OCI-LY1 (cell line): ENCODE measurements around the gene CASP3.

ENCODE experiments used
- H2AFZ ChIP-seq: fragments of 200-600 bp; sonication (generic), shearing (Covaris generic); 2 replicates; pipeline ENCODE4 v1.6.0; 2014; ENCODE audit warnings: antibody characterized with exemption, mild to moderate bottlenecking, low read length
- H3F3A ChIP-seq: fragments of 200-600 bp; sonication (generic), shearing (Covaris generic); 2 replicates; pipeline ENCODE4 v1.6.0; 2014; ENCODE audit warnings: mild to moderate bottlenecking, antibody characterized with exemption, low read length, moderate library complexity; ENCODE audit not compliant: insufficient read depth
- H3K27ac ChIP-seq: fragments of 200-600 bp; sonication (generic); 2 replicates; pipeline ENCODE4 v1.5.1; 2014; ENCODE audit warnings: low read length, mixed run types, mild to moderate bottlenecking, low read depth; ENCODE audit not compliant: poor library complexity, severe bottlenecking
- H3K27me3 ChIP-seq: fragments of 200-600 bp; sonication (generic); 2 replicates; pipeline ENCODE4 v1.6.0; 2014; ENCODE audit warnings: antibody characterized with exemption, mild to moderate bottlenecking, low read length, moderate library complexity; ENCODE audit not compliant: insufficient read depth
- H3K36me3 ChIP-seq: fragments of 200-600 bp; sonication (generic); 2 replicates; pipeline ENCODE4 v1.6.1; 2014; ENCODE audit warnings: mild to moderate bottlenecking, antibody characterized with exemption, low read length, moderate library complexity, mixed read lengths; ENCODE audit not compliant: insufficient read depth
- H3K4me1 ChIP-seq: fragments of 200-600 bp; sonication (generic); 2 replicates; pipeline ENCODE4 v1.5.1; 2014; ENCODE audit warnings: mild to moderate bottlenecking, low read length, moderate library complexity; ENCODE audit not compliant: insufficient read depth, severe bottlenecking
- H3K4me2 ChIP-seq: fragments of 200-600 bp; sonication (generic), shearing (Covaris generic); 2 replicates; pipeline ENCODE4 v1.6.1; 2014; ENCODE audit warnings: low read length
- H3K4me3 ChIP-seq: fragments of 200-600 bp; sonication (generic); 2 replicates; pipeline ENCODE4 v1.5.1; 2014; ENCODE audit warnings: low read length, low read depth, mild to moderate bottlenecking, mixed read lengths; ENCODE audit not compliant: poor library complexity, severe bottlenecking
- H3K79me2 ChIP-seq: fragments of 200-600 bp; shearing (Covaris generic); 2 replicates; pipeline ENCODE4 v1.6.1; 2016; ENCODE audit warnings: mixed run types, low read length, mixed read lengths; ENCODE audit not compliant: insufficient read depth
- H3K9ac ChIP-seq: fragments of 200-600 bp; sonication (generic), shearing (Covaris generic); 2 replicates; pipeline ENCODE4 v1.6.1; 2014; ENCODE audit warnings: mild to moderate bottlenecking, low read length, mixed read lengths
- H3K9me2 ChIP-seq: fragments of 200-600 bp; sonication (generic), shearing (Covaris generic); 2 replicates; pipeline ENCODE4 v1.6.1; 2014; ENCODE audit warnings: low read depth, mild to moderate bottlenecking, low read length, mixed read lengths
- H3K9me3 ChIP-seq: fragments of 200-600 bp; shearing (Covaris generic); 2 replicates; pipeline ENCODE4 v1.6.1; 2014; ENCODE audit warnings: low read length, mixed read lengths
- H4K20me1 ChIP-seq: fragments of 200-600 bp; sonication (generic), shearing (Covaris generic); 2 replicates; pipeline ENCODE4 v1.6.0; 2016; ENCODE audit warnings: mild to moderate bottlenecking, low read length; ENCODE audit not compliant: insufficient read depth
- CTCF ChIP-seq: fragments of 200-600 bp; sonication (generic), shearing (Covaris generic); IDR thresholded peaks from 2 replicates; pipeline ENCODE4 v1.5.1; 2017; ENCODE audit warnings: mild to moderate bottlenecking, antibody characterized with exemption, low read length, moderate library complexity, mixed read lengths
- EZH2 ChIP-seq: fragments of 200-600 bp; sonication (generic), shearing (Covaris generic); IDR thresholded peaks from 2 replicates; pipeline ENCODE4 v1.8.0; 2017; ENCODE audit warnings: borderline replicate concordance, mixed run types, mild to moderate bottlenecking, antibody characterized with exemption, low read length, moderate library complexity, mixed read lengths

Gene CASP3

GRCh38 chr4:184651899-184652298, 2.7 kb upstream of the CASP3 start:
- no peaks in the 10 kb centered on the region for H3K9me3 ChIP-seq
- H3K79me2 ChIP-seq, result peaks cover 18% of the 10 kb centered on the region
- H2AFZ ChIP-seq, result no peak overlapping the region
- peaks cover 10% of the 10 kb centered on the region for H3K36me3 ChIP-seq
- H4K20me1 ChIP-seq, result no peaks in the 10 kb centered on the region
- H3K9me2 ChIP-seq, result no peaks in the 10 kb centered on the region
- H3K4me2 ChIP-seq, result no peak overlapping the region
- H3K4me3 ChIP-seq, result no peak overlapping the region
- no peak overlapping the region for H3K27ac ChIP-seq
- H3K9ac ChIP-seq, result no peak overlapping the region
- no peaks in the 10 kb centered on the region for H3F3A ChIP-seq
- no peaks in the 10 kb centered on the region for H3K27me3 ChIP-seq
- TF ChIP-seq CTCF (no peak), EZH2 (no peak)
- peaks cover 23% of the 10 kb centered on the region for H3K4me1 ChIP-seq

DNA sequence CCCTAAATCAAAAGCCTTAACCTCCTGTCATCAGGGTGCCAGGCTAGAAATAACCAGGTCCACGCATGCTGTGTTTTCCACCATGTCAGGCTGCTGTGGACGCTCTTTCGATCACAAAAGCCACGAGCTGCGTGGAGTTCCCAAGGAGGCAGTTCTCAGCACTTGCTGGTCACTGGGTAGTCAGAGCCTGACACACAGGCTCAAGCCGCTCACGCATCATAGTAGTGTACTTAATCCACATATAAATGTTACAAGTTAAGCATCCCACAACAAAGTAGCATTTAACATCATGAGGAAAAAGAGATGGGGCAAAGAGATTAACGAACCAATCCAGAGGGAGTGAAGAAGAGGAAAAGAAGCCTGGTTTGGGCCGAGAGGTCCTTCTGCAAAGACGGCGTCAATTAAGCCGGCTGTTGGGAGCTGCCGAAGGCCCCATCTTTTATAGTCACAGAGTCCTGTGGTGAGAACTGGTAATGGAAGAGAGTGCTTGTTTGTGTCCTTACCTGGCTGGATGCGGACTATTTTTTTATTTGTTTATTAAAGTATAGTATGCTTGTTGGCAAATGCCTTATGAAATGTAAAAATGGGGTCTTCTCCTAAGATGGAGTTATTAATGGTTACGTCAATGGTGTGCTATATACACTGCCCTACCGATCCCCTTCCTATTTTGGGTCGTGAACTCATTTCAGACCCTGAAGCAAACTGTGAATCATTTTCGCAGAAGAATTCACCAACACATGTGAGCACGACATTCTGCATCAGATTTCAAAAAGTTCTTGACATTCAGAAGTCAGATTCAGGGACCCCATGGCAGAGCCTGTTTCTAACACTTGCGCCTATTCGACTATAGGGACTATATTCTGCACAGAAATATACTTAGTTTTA, 966 bp upstream of the CASP3 start:
- peak overlapping the region; percentile 99 for H3K4me2 ChIP-seq
- H3K9ac ChIP-seq, result peak overlapping the region; percentile 95
- no peaks in the 10 kb centered on the region for H3F3A ChIP-seq
- peaks cover 40% of the 10 kb centered on the region for H3K4me1 ChIP-seq
- no peaks in the 10 kb centered on the region for H3K9me3 ChIP-seq
- TF ChIP-seq CTCF, result no peak
- no peaks in the 10 kb centered on the region for H4K20me1 ChIP-seq
- H3K36me3 ChIP-seq, result peaks cover 20% of the 10 kb centered on the region
- no peak overlapping the region for H2AFZ ChIP-seq
- H3K9me2 ChIP-seq, result no peaks in the 10 kb centered on the region
- H3K79me2 ChIP-seq, result peaks cover 35% of the 10 kb centered on the region
- H3K27ac ChIP-seq, result peak overlapping the region; percentile 68
- H3K27me3 ChIP-seq, result no peaks in the 10 kb centered on the region
- peak overlapping the region; percentile 84 for H3K4me3 ChIP-seq

- no peak overlapping the region for H2AFZ ChIP-seq
- H3K4me1 ChIP-seq, result peaks cover 44% of the 10 kb centered on the region
- H3K36me3 ChIP-seq, result peaks cover 30% of the 10 kb centered on the region
These were observed 778 bp downstream of the CASP3 start for GRCh38 chr4:184648313-184649025.

More at GRCh38 chr4:184648313-184649025, 778 bp downstream of the CASP3 start:
- TF ChIP-seq EZH2 (no peak), CTCF (no peak)
- Histone ChIP-seq H3K9me3 (no peaks in the 10 kb centered on the region), H3K9ac (peak overlapping the region; percentile 98), H3K4me2 (peak overlapping the region; percentile 97), H3K4me3 (peak overlapping the region; percentile 84), H4K20me1 (no peaks in the 10 kb centered on the region), H3K9me2 (no peaks in the 10 kb centered on the region), H3K27me3 (no peaks in the 10 kb centered on the region), H3K79me2 (peaks cover 48% of the 10 kb centered on the region), H3F3A (no peaks in the 10 kb centered on the region), H3K27ac (peak overlapping the region; percentile 71)
